Stimulated activated CD4-positive, alpha-beta T cell treated with anti-CD3 and anti-CD28 coated beads, Interleukin-2, amount 100 ng/mL, for 4 hours (primary cell): Measurements from ENCODE around the gene VPS25.
A peak's percentile ranks its signal among the peaks of the same experiment; 100 is the strongest.

Experiments used
- DNase-seq: peaks from one replicate; pipeline ENCODE4 v3.0.0-alpha.2; 2020; ENCODE audit warnings: low read depth

Gene VPS25

GRCh38 chr17:42795465-42795864, 22.2 kb downstream of the VPS25 start:
- DNase-seq: no peak

- DNase-seq: no peak
Measured at GRCh38 chr17:42796066-42796758, 23.0 kb downstream of the VPS25 start.

GRCh38 chr17:42797067-42798007, 24.1 kb downstream of the VPS25 start:
- no peak for DNase-seq

GRCh38 chr17:42798011-42798382, 24.7 kb downstream of the VPS25 start:
- no peak for DNase-seq

- DNase-seq: peak; percentile 62
Measured at GRCh38 chr17:42798383-42799380, 25.4 kb downstream of the VPS25 start, which contains the start of the genes CNTD1 and COA3. CNTD1 (plus strand) TSS chr17:42798861; CDS start chr17:42799068, 207 bp downstream. COA3 (minus strand) TSS chr17:42798704; CDS start chr17:42798681, 23 bp downstream.

- DNase-seq: no peak
Measured at GRCh38 chr17:42803074-42803883, 30.0 kb downstream of the VPS25 start.

GRCh38 chr17:42804918-42805367, 31.7 kb downstream of the VPS25 start:
- DNase-seq: no peak

- no peak for DNase-seq
Measured at GRCh38 chr17:42806249-42806648, 33.0 kb downstream of the VPS25 start.

- no peak for DNase-seq
Measured at GRCh38 chr17:42809250-42809649, 36.0 kb downstream of the VPS25 start.

GRCh38 chr17:42814633-42815399, 41.6 kb downstream of the VPS25 start:
- DNase-seq: no peak

GRCh38 chr17:42817866-42818265, 44.6 kb downstream of the VPS25 start:
- DNase-seq: no peak

- no peak for DNase-seq
Measured at GRCh38 chr17:42818379-42818778, 45.1 kb downstream of the VPS25 start.

GRCh38 chr17:42819939-42820535, 46.8 kb downstream of the VPS25 start:
- peak; percentile 42 for DNase-seq

- no peak for DNase-seq
Measured at GRCh38 chr17:42821176-42821575, 47.9 kb downstream of the VPS25 start.

GRCh38 chr17:42827472-42827871, 54.2 kb downstream of the VPS25 start:
- DNase-seq: no peak
